Mucosa of gallbladder (tissue), 1 donor: ENCODE measurements around the gene C20orf141. TPM values are rescaled to one million over a fixed set of nuclear protein-coding genes. Genes with fewer than 3 reads are reported as not detected.
"Not testable (repeated sequence)": the region's sequence is repeated elsewhere in the genome, so short reads cannot be mapped to it uniquely, and the experiment has no call there.

Source experiments
- DNase-seq: peaks from one replicate; pipeline ENCODE4 v3.0.0-alpha.2; 2020; ENCODE audit warnings: low spot score
- total RNA-seq: library from RNA; stranded (reverse); gene quantifications from one replicate; pipeline ENCODE4 v1.2.1, GENCODE V29; 2021
- donor health status: DM: no; HTN: no; CAD: no.

The C20orf141 gene
- total RNA-seq, 1 donor from 2014 or later, result not detected

DNA sequence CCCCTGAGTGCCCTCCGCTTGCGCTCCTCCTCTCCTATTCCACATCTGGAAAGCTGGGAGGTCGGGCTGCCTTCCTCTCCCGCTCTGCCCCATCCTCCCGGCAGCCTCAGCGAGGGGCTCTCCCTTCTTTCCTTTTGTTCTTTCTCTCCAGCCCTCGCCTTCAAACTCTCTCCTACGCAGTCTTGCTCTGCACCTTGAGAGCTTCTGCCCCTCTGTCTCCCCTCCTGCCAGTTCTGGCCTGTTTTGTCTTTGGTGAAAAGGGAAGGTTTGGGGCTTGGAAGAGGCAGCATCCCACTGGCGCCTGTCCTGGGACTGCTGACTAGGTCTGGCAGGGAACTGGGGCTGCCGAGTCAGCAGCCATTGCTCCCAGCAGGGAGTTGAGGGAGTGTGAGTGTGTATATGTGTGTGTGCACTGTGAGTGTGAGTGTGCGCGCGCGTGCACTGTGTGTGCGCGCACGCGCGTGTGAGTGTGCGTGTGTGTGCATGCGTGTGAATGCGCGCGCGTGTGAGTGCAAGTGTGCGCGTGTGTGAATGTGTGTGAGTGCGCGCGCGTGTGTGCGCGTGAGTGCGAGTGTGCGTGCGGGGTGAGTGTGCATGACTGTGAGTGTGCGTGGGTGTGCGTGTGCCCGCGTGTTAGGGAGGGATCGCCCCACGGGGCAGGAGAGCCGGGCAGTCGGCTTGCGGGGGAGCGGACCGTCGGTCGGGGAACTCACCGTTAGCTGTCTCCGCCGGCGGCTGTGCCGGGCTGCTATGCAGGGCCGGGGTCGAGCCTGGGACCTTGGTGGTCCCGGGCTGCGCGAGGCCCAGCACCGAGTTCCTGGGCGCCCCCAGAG, 14.9 kb upstream of the C20orf141 start:
- no peak for DNase-seq

DNA sequence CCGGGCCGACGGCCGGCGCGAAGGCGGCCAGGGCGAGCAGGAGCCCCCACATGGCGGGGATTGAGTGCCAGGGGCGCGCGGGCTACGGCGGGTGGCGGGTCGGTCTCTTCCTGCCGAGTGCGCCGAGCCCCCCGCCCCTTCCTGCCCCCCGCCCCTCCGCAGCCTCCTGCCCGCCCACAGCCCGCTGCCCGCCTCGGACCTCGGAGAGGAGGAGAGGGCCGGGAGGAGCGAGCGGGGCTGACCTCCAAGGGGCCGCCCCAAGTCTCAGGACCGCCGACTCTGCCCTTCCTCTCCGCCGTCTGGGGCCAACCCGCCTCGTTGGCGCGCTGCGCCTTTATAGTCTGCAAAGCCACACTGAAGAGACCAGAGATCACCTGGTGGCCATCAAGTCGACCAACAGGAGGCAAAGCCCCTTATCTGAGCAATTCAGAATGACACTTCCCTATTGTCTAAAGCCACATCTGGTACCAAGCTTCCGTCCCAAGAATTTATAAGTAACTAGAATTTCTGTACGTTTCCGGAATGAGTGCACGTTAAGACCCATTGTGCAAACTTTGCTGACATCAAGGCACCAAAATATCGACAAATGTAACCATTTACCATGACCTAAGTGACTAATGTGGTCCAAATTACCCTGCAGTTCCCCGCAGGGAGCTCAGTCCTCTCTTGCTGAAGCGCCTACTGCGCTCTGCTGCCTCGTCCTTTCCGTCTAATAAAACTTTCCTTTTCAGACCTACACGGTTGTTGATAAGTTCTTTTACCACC, 14.1 kb upstream of the C20orf141 start, which contains the start of gene CPXM1:
TSS of gene CPXM1 (minus strand) at position 107 of the 765 bp plus-strand sequence. CDS start at position 52, 55 bp downstream.
- DNase-seq, result no peak

GRCh38 chr20:2801286-2801728, 13.5 kb upstream of the C20orf141 start:
- no peak for DNase-seq

GRCh38 chr20:2804041-2804828, 10.6 kb upstream of the C20orf141 start:
- DNase-seq, result no peak

GRCh38 chr20:2804852-2805688, 9.7 kb upstream of the C20orf141 start:
- DNase-seq, result no peak

DNA sequence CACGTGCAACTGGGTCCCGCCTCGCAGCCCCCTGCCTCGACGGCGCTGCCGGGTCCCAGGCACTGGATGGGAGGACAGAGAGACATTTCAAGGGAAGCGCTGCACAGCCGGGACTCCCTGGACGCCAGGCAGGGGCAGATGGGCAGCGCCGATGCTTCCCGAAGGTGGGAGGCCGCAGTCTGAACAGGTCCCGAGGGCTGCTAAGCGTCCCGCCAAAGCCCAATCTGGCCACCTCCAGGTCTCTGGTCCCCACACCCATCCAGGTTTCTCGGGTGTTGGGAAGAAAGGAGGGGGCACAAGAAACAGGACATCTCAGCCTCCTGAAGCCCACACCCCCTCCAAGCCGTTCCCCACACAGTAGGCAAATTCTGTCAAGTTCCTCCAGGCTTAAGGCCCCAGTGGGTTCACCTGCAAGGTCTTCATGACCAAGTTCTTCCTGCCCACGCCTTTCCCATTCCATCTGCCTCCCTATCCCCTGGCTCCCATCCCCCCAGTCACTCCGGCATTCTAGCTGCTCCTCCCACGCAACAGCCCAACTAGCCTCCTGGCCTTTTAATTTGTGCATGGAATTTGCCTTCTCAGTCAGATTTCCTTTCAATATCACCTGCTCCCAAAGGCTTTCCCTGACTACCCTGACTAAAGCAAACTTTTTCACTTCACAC, 9.0 kb upstream of the C20orf141 start:
- no peak for DNase-seq

- DNase-seq, result no peak
Measured at GRCh38 chr20:2806351-2806701, 8.5 kb upstream of the C20orf141 start.

GRCh38 chr20:2807019-2807418, 7.8 kb upstream of the C20orf141 start:
- no peak for DNase-seq

GRCh38 chr20:2807929-2808328, 6.9 kb upstream of the C20orf141 start:
- not testable (repeated sequence) for DNase-seq

DNA sequence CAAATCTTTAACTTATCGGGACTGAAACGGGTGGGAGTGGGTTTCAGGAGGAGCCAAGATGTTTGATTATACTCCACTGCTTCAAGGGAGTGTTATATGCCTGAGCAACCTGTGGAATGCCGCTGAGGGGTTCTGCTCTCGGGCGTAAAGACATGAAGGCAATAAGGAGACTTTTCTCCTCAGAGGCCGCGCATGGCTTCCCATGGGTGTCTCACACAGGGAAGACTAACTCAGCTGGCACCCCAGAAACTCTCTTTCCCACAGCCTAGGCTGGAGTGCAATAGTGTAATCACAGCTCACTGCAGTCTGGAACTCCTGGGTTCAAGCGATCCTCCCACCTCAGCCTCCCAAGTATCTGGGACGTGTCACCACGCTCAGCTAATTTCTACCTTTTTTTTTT, 5.1 kb upstream of the C20orf141 start:
- DNase-seq, result no peak

- no peak for DNase-seq
Measured at GRCh38 chr20:2812189-2812588, 2.6 kb upstream of the C20orf141 start.

- no peak for DNase-seq
Measured at GRCh38 chr20:2814076-2814475, 711 bp upstream of the C20orf141 start.

DNA sequence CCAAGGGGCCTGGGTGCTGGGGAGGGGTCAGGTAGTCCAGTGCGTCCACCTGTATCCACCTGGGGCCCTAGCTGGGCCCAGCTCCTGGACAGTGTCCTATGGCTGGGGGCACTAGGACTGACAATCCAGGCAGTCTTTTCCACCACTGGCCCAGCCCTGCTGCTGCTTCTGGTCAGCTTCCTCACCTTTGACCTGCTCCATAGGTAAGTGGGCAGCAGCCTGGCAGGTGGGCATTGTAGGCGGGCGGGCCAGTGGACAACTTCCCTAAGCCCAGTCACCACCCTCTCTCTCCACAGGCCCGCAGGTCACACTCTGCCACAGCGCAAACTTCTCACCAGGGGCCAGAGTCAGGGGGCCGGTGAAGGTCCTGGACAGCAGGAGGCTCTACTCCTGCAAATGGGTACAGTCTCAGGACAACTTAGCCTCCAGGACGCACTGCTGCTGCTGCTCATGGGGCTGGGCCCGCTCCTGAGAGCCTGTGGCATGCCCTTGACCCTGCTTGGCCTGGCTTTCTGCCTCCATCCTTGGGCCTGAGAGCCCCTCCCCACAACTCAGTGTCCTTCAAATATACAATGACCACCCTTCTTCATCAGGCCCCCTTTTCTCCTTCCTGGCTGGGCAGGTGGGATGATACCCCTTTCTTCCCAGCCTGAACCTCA, 584 bp downstream of the C20orf141 start:
- DNase-seq, result no peak

GRCh38 chr20:2816030-2816582, 1.3 kb downstream of the C20orf141 start, which contains the start of gene TMEM239:
Gene TMEM239, plus strand, starts transcription at chr20:2816364. Its CDS starts 191 bp downstream, at chr20:2816555.
- DNase-seq, result no peak

DNA sequence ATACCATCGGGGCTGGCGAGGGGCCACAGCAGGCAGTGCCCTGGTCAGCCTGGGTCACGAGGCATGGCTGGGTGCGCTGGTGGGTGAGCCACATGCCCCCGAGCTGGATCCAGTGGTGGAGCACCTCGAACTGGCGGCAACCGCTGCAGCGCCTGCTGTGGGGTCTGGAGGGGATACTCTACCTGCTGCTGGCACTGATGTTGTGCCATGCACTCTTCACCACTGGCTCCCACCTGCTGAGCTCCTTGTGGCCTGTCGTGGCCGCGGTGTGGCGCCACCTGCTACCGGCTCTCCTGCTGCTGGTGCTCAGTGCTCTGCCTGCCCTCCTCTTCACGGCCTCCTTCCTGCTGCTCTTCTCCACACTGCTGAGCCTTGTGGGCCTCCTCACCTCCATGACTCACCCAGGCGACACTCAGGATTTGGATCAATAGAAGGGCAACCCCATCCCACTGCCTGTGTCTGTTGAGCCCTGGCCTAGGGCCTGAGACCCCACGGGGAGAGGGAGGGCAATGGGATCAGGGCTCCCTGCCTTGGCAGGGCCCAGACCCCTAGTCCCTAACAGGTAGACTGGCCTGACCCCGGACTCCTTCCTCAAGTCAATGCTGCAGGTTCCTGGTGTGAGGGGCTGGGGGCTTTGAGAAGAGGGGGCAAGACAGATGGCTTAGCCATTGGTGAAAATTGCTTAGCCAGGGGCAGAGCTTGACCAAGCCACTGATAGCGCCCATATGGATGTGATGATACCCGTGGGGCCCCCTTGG, 2.0 kb downstream of the C20orf141 start:
- DNase-seq, result no peak

- no peak for DNase-seq
Measured at GRCh38 chr20:2817341-2817726, 2.5 kb downstream of the C20orf141 start.

- no peak for DNase-seq
Measured at GRCh38 chr20:2817891-2818595, 3.3 kb downstream of the C20orf141 start.
